Right lobe of liver (tissue), 6 donors: ENCODE data around the gene SERTAD3. TPM values are rescaled to one million over a fixed set of nuclear protein-coding genes. Genes with fewer than 3 reads are reported as not detected.
"Not testable (repeated sequence)": the region's sequence is repeated elsewhere in the genome, so short reads cannot be mapped to it uniquely, and the experiment has no call there.

Experiments
- ATAC-seq, 4 donors: fragments of 200-7000 bp; cut with Tn5 transposase; one replicate each; pipeline ENCODE4 v1.9.1; 2020; ENCODE audit warnings: mild to moderate bottlenecking in 4 of 4, moderate library complexity in 4 of 4
- DNase-seq, 3 donors: peaks; one replicate each; pipeline ENCODE4 v3.0.0-alpha.2; 2020
- H3K27ac ChIP-seq, 3 donors: fragments of 200-600 bp; one replicate each; pipeline ENCODE4 v1.8.0; 2022
- H3K27me3 ChIP-seq, 2 donors: fragments of 200-600 bp; one replicate each; pipeline ENCODE4 v1.8.0; 2022
- H3K36me3 ChIP-seq, 4 donors: fragments of 200-600 bp; sonication (generic) in 1 of 4; one replicate each; pipeline versions ENCODE4 v1.5.1 to v1.8.0; 2017 to 2022; ENCODE audit warnings: control low read depth in 1 of 4
- H3K4me1 ChIP-seq, 4 donors: fragments of 200-600 bp; sonication (generic) in 1 of 4; one replicate each; pipeline versions ENCODE4 v1.5.1 to v1.8.0; 2017 to 2022; ENCODE audit warnings: control low read depth in 1 of 4
- H3K4me3 ChIP-seq, 3 donors: fragments of 200-600 bp; one replicate each; pipeline ENCODE4 v1.8.0; 2022
- H3K9me3 ChIP-seq, 4 donors: fragments of 200-600 bp; sonication (generic) in 1 of 4; one replicate each; pipeline versions ENCODE4 v1.5.1 to v1.8.0; 2017 to 2022; ENCODE audit warnings: control low read depth in 1 of 4
- CTCF ChIP-seq, 4 donors: fragments of 200-600 bp in 3 of 4; fragments of 450-650 bp in 1 of 4; IDR thresholded peaks; one replicate each; pipeline versions ENCODE4 v1.5.1 to v1.8.0; 2016 to 2022; ENCODE audit warnings: antibody characterized with exemption in 4 of 4, mild to moderate bottlenecking in 2 of 4
- POLR2A ChIP-seq: fragments of 450-650 bp; IDR thresholded peaks from one replicate; pipeline ENCODE4 v1.6.1; 2017; ENCODE audit warnings: antibody characterized with exemption, mild to moderate bottlenecking
- WGBS: methylation state at CpG from one replicate; pipeline ENCODE4 v1.1.6; 2018; ENCODE audit warnings: low coverage, low lambda C conversion rate; ENCODE audit not compliant: insufficient coverage; ENCODE audit errors: missing lambda C conversion rate; 5-methylcytosine and 5-hydroxymethylcytosine counted together
- intact Hi-C, 2 donors: fragments of 100-400 bp; cut with DNase I; formaldehyde crosslinking; loops; one replicate each; pipeline versions ENCODE4 v1.11.2 to v1.14.1; 2022
- total RNA-seq, 6 experiments: library from RNA; depleted of rRNA in 2 of 6; stranded (reverse); fragments of >200 nt in 2 of 6; fragmentation: NEBNext Ultra II Directional in 3 of 6; extraction: Animal tissue kit (Norgen Biotek cat#: 25700) in 3 of 6; gene quantifications; one replicate each; pipeline versions ENCODE4 v1.1.0 to v1.2.4, GENCODE V29; 2016 to 2023
- donor health status: DM: no; HTN: yes; CAD: no.
- donor health status: DM: no; HTN: no; CAD: no.
- donor health status: DM: no; HTN: no; CAD: no.
- donor health status: DM: no; HTN: yes; CAD: no.
- donor health status: DM: no; HTN: yes; CAD: no.

The SERTAD3 gene
- total RNA-seq, 6 experiments from 2014 or later: 5.2 to 10.1 (median 7.4) TPM

- Histone ChIP-seq H3K9me3 (no peaks in the 10 kb centered on the region), H3K4me3 (no peak overlapping the region), H3K4me1 (peaks cover 0 to 16% (median 0%) of the 10 kb centered on the region in 4 donors), H3K36me3 (no peaks in the 10 kb centered on the region), H3K27ac (no peak overlapping the region), H3K27me3 (no peaks in the 10 kb centered on the region)
- ATAC-seq (no peak), DNase-seq (no peak)
- 79% methylated on average over 2 of the region's 3 CpGs for WGBS
- intact Hi-C loops: no loop called here
- TF ChIP-seq POLR2A: no peak
- no peak for TF ChIP-seq CTCF (IDR thresholded peaks at IDR 0.05)
These were observed 12.4 kb downstream of the SERTAD3 start for GRCh38 chr19:40431698-40432097.

GRCh38 chr19:40430242-40430641 lies 13.9 kb downstream of the SERTAD3 start:
- peaks cover 0 to 20% (median 0%) of the 10 kb centered on the region in 4 donors for H3K4me1 ChIP-seq
- H3K27ac ChIP-seq, ATAC-seq, DNase-seq, H3K4me3 ChIP-seq, intact Hi-C loops, H3K36me3 ChIP-seq, H3K27me3 ChIP-seq, H3K9me3 ChIP-seq: not testable (repeated sequence)
- 97% methylated on average over 3 of the region's 10 CpGs for WGBS

- intact Hi-C loops, H3K9me3 ChIP-seq, ATAC-seq, H3K27me3 ChIP-seq, H3K27ac ChIP-seq, H3K4me3 ChIP-seq, DNase-seq, H3K36me3 ChIP-seq: not testable (repeated sequence)
- peaks cover 0 to 22% (median 0%) of the 10 kb centered on the region in 4 donors for H3K4me1 ChIP-seq
- WGBS: 84% methylated on average over 2 of the region's 7 CpGs
These were observed 15.9 kb downstream of the SERTAD3 start for GRCh38 chr19:40428197-40428596.

- Histone ChIP-seq H3K4me3 (peak within 1 kb of the TSS; percentile 89 to 95 (median 92)), H3K4me1 (peaks cover 0 to 22% (median 0%) of the 10 kb centered on the region in 4 donors), H3K27me3 (no peaks in the 10 kb centered on the region), H3K36me3 (peaks cover 0 to 12% (median 4%) of the 10 kb centered on the region in 4 donors), H3K9me3 (no peaks in the 10 kb centered on the region), H3K27ac (peak within 1 kb of the TSS; percentile 92 to 97 (median 97))
- intact Hi-C loops: no loop called here
- 0% methylated on average over 25 of the region's 75 CpGs for WGBS
- DNase-seq (peak; percentile 100), ATAC-seq (peak; percentile 86 to 92 (median 90))
- TF ChIP-seq POLR2A (peak; percentile 100), CTCF (IDR thresholded peaks at IDR 0.05) (peak; percentile 75 to 85 (median 81))
These were observed 18.5 kb downstream of the SERTAD3 start, which contains the start of gene SERTAD1 for GRCh38 chr19:40425450-40426287. SERTAD1 (minus strand) TSS chr19:40425992; CDS start chr19:40423546, 2,446 bp downstream.

- no peak for TF ChIP-seq POLR2A
- no peak for TF ChIP-seq CTCF (IDR thresholded peaks at IDR 0.05)
- Histone ChIP-seq H3K9me3 (no peaks in the 10 kb centered on the region), H3K27me3 (no peaks in the 10 kb centered on the region), H3K36me3 (peaks cover 0 to 12% (median 4%) of the 10 kb centered on the region in 4 donors), H3K4me3 (peak overlapping the region; percentile 89 to 95 (median 92)), H3K4me1 (peaks cover 0 to 22% (median 0%) of the 10 kb centered on the region in 4 donors), H3K27ac (peak overlapping the region; percentile 92 to 97 (median 97))
- 3% methylated on average over 13 of the region's 28 CpGs for WGBS
- intact Hi-C loops: no loop called here
- DNase-seq: peak in 1 of 3 donors; percentile 77
- ATAC-seq: peak; percentile 5 to 37 (median 19)
These were observed 19.3 kb downstream of the SERTAD3 start for GRCh38 chr19:40424637-40425449.
